Fibroblast of villous mesenchyme (primary cell): ENCODE data around the gene RAB31. TPM values are rescaled to one million over a fixed set of nuclear protein-coding genes. Genes with fewer than 3 reads are reported as not detected.

Experiments used
- DNase-seq: peaks from one replicate; pipeline ENCODE4 v3.0.0-alpha.2; 2010; ENCODE audit warnings: low read depth
- H3K4me3 ChIP-seq: 2 replicates; pipeline ENCODE4 v1.5.1; 2011; ENCODE audit warnings: low read depth, mild to moderate bottlenecking, low read length
- total RNA-seq: library from RNA; depleted of rRNA; stranded (reverse); fragments of >200 nt; gene quantifications from 2 replicates; pipeline ENCODE4 v1.2.3, GENCODE V29; 2012
- TF ChIP-seq, protein P1 (sequence below): IDR thresholded peaks from 2 replicates; pipeline ENCODE4 v1.5.1; 2012; ENCODE audit warnings: low read depth, mild to moderate bottlenecking, low read length; ENCODE audit not compliant: insufficient read depth

RAB31 gene
- total RNA-seq, 1 donor: 34.5 TPM

DNA sequence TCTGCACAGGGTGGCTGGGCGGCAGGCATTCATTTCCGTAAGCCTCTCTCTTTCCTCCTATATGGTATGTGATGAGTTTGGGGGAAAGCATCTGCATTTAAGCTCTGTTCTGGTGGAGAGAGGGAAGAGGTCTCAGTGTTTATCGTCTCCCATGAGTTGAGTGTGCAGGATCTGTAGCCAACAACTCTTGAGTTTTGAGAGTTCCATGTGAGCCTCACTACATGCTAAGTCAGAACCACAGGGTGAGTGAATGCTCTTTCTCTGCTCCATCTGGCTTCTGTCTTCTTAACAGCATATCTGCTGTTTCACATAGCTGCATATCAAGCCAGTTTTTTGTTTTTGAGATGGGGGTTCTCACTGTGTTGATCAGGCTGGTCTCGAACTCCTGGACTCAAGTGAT lies 22.7 kb downstream of the RAB31 start:
- no peak for DNase-seq
- H3K4me3 ChIP-seq: no peak overlapping the region
- TF ChIP-seq, protein P1, sequence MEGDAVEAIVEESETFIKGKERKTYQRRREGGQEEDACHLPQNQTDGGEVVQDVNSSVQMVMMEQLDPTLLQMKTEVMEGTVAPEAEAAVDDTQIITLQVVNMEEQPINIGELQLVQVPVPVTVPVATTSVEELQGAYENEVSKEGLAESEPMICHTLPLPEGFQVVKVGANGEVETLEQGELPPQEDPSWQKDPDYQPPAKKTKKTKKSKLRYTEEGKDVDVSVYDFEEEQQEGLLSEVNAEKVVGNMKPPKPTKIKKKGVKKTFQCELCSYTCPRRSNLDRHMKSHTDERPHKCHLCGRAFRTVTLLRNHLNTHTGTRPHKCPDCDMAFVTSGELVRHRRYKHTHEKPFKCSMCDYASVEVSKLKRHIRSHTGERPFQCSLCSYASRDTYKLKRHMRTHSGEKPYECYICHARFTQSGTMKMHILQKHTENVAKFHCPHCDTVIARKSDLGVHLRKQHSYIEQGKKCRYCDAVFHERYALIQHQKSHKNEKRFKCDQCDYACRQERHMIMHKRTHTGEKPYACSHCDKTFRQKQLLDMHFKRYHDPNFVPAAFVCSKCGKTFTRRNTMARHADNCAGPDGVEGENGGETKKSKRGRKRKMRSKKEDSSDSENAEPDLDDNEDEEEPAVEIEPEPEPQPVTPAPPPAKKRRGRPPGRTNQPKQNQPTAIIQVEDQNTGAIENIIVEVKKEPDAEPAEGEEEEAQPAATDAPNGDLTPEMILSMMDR: no peak

DNA sequence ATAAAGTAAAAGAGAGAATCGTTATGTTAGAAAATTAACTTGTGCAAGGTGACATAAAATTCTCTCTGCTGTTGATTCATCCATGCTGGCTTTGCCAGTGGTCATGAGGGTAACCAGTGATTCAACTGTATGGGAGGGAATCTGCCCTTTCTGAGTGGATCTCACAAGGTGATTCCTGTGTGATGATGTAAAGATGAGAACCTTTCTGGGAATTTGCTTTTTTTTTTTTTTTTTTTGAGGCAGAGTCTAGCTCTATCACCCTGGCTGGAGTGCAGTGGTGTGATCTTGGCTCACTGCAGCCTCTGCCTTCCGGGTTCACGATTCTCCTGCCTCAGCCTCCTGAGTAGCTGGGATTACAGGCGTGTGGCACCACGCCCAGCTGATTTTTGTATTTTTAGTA lies 23.3 kb downstream of the RAB31 start:
- H3K4me3 ChIP-seq: no peak overlapping the region
- TF ChIP-seq, protein P1: no peak
- no peak for DNase-seq

DNA sequence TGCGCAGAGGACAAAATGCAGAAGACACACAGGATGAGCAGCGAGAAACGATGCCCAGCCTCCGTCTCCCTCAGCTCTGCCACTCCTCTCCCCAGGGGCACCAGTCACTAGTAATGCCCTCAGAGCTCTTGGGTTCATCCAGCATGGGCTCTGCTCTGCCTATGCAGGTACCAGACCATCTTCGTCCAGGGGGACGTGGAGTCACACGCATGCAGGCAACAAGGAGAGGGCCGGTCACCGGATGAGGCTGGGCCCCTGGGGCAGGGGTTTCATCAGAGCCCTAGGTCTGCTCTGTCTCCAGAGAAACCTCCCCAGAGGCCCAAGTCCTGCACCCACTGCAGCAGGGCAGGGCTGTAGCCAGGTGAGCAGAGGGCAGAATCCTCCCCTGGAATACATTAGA lies 23.9 kb downstream of the RAB31 start:
- DNase-seq: no peak
- no peak overlapping the region for H3K4me3 ChIP-seq
- TF ChIP-seq, protein P1: no peak

DNA sequence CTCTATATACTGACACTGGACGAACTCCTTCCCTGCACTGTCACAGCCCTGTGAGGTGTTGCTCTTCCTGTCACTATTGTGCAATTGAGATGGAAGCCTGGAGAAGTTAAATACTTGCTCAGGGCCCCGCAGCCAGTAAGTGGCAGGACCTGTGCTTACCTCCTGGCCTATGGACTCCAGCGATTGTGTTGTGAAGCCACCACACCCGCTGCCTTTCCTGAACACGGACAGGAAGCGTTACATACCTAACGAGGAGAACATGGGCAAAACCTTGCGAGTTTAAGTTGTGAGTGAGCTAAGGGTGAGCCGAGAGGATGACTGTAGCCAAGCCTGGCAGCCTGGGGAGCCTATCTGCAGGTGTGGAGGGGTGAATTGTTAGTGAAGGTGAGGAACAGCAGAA lies 26.1 kb downstream of the RAB31 start:
- TF ChIP-seq, protein P1: no peak
- no peak overlapping the region for H3K4me3 ChIP-seq
- no peak for DNase-seq

DNA sequence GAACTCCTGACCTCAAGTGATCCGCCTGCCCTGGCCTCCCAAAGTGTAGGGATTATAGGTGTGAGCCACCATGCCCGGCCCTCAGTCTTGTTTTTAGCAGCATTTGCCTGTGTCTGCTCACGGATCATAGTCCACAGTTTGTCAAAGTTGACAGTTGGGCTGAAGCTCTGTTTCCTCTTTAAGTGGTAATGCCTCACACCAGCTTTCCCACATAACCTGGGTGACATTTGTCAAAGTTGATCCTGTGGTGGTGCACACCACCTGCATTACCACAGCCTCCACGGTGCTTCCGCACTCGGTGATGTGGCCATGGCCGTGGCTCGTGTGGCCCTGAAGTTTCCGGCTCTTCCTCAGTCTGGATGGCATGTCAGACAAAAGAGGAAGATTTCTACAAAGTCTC lies 27.1 kb downstream of the RAB31 start:
- TF ChIP-seq, protein P1: no peak
- DNase-seq: no peak
- H3K4me3 ChIP-seq: no peak overlapping the region

DNA sequence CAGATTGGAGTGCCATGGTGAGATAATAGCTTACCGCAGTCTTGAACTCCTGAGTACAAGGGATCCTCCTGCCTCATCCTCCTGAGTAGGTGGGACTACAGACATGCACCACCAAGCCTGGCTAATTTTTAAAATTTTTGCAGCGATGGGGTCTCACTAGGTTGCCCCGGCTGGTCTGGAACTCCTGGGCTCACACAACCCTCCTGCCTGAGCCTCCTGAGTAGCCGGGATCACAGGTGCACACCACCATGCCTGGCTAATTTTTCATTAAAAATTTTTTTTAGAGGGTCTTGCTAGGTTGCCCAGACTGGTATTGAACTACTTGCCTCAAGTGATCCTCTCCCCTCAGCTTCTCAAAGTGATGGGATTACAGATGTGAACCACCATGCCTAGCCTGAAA lies 27.8 kb downstream of the RAB31 start:
- TF ChIP-seq, protein P1: no peak
- DNase-seq: no peak
- H3K4me3 ChIP-seq: no peak overlapping the region

DNA sequence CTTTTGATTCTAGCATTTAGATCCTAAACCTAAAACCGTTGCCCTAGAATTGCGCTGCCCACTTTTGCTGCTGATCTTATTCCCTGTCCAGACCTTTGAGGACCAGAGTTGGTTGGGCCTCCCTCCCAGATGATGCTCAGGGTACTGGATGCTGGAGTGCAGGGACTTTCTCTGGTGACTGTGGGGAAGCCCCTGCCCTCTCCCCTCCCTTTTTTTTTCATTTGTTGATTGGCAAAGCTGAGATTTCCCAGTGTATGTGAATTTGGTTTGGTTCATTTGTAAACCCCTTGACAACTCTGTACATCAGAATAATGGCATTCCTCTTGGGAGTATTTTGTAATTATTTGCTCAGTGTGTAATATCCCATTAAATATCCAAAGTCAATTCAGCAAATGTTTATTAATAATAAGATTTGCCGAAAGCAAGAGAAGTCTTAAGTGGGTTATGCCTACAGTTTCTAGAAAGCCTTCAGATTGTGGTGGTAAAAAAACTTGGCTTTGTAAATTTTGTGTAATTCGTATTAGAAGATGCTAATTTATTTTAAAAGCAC lies 28.3 kb downstream of the RAB31 start:
- H3K4me3 ChIP-seq: no peak overlapping the region
- TF ChIP-seq, protein P1: no peak
- no peak for DNase-seq
